ENCODE data around the gene CERS6.
A peak's percentile ranks its signal among the peaks of the same experiment; 100 is the strongest.

CERS6 gene

DNA sequence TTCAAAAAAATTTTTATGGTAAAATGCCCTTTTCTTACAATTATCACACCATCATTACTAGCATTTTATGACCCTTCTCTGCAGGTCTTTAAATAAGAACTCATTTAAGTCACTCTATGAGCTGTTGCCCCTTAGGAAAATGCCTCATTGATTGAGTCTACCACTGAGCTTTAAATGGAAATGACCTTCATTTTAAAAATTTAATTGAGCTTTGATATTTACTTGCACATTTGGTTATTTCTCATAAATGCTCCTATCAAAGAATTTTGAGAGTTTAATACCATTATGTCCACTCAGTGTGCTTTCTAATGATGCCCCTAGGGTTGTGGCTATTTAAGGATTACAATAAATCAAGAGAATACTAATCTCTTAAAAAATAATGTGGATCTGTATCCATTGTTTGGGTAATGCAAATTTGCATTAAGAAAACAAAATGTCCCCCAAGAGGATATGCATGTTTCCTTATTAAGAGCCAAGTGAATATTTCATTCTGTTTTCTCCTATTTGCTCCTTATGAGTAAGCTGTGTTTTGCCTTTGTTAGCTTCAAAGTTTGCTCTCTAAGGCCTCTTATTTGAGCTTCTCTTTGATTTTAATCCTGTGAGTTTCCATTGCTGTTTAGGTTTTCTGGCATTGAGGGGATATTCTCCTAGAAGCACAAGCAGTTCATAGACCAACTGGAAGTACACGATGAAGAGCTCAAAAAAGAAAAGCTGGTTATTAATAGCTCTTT lies 69.8 kb downstream of the CERS6 start:
- Histone ChIP-seq H3K27me3 (ENCODE audit: control insufficient read depth in 5 of 5, insufficient read depth in 4 of 5, low read length in 5 of 5) (no peaks in the 10 kb centered on the region), H3K36me3 (ENCODE audit: control insufficient read depth in 5 of 5, insufficient read depth in 5 of 5, low read length in 5 of 5) (no peaks in the 10 kb centered on the region), H3K9ac (ENCODE audit: low read length in 5 of 5) (no peak overlapping the region), H3K4me1 (ENCODE audit: control insufficient read depth in 5 of 5, insufficient read depth in 5 of 5, low read length in 5 of 5) (peaks cover 0 to 47% (median 30%) of the 10 kb centered on the region in 5 donors), H3K27ac (ENCODE audit: low read depth, low read length) (no peak overlapping the region), H3K4me3 (ENCODE audit: low read depth in 1 of 5, low read length in 5 of 5) (no peak overlapping the region), H3K9me3 (ENCODE audit: control insufficient read depth in 5 of 5, low read length in 5 of 5) (no peaks in the 10 kb centered on the region)

DNA sequence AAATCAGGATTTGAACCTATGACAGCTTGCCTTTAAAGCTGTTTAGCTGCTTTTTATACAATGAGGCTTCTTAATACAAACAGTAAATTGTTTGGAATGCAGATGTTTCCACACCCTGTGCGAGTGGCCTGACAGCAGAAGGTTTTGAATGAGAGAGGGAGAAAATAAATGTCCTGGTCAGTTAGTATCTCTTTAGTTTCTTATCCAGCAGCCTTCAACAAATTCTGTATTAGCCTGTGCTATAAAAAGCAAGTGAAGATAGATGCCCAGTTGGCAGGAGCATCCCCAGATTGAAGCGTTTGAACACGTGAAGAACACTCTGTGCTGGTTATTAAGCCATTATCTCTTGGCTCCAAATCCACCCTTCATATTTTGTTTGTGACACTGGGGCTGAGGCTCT lies 70.6 kb downstream of the CERS6 start:
- H3K27ac ChIP-seq (ENCODE audit: low read depth, low read length), result no peak overlapping the region
- H3K9ac ChIP-seq (ENCODE audit: low read length in 5 of 5), result no peak overlapping the region
- H3K36me3 ChIP-seq (ENCODE audit: control insufficient read depth in 5 of 5, insufficient read depth in 5 of 5, low read length in 5 of 5), result no peaks in the 10 kb centered on the region
- peaks cover 0 to 47% (median 26%) of the 10 kb centered on the region in 5 donors for H3K4me1 ChIP-seq (ENCODE audit: control insufficient read depth in 5 of 5, insufficient read depth in 5 of 5, low read length in 5 of 5)
- H3K27me3 ChIP-seq (ENCODE audit: control insufficient read depth in 5 of 5, insufficient read depth in 4 of 5, low read length in 5 of 5), result no peaks in the 10 kb centered on the region
- no peaks in the 10 kb centered on the region for H3K9me3 ChIP-seq (ENCODE audit: control insufficient read depth in 5 of 5, low read length in 5 of 5)
- no peak overlapping the region for H3K4me3 ChIP-seq (ENCODE audit: low read depth in 1 of 5, low read length in 5 of 5)

DNA sequence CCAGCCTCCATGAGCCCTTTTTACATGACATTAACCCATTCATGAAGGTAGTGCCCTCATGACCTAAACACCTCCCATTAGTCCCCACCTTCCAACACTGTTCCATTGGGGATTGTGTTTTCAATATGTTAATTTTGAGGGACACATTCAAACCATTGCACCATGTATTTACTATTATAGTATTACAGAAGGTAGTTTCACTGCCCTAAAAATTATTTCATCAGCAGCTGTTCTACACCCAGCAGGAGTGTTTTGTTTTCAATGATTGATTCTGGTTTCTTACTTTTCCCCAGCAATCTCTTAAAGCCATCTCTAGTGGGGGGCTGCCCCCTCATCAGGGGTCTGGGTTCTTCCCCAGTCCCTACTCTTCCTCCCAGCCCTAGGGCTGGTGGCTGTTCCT lies 71.9 kb downstream of the CERS6 start:
- no peak overlapping the region for H3K9ac ChIP-seq (ENCODE audit: low read length in 5 of 5)
- H3K4me1 ChIP-seq (ENCODE audit: control insufficient read depth in 5 of 5, insufficient read depth in 5 of 5, low read length in 5 of 5), result peaks cover 0 to 38% (median 22%) of the 10 kb centered on the region in 5 donors
- H3K36me3 ChIP-seq (ENCODE audit: control insufficient read depth in 5 of 5, insufficient read depth in 5 of 5, low read length in 5 of 5), result no peaks in the 10 kb centered on the region
- no peaks in the 10 kb centered on the region for H3K27me3 ChIP-seq (ENCODE audit: control insufficient read depth in 5 of 5, insufficient read depth in 4 of 5, low read length in 5 of 5)
- no peak overlapping the region for H3K4me3 ChIP-seq (ENCODE audit: low read depth in 1 of 5, low read length in 5 of 5)
- no peaks in the 10 kb centered on the region for H3K9me3 ChIP-seq (ENCODE audit: control insufficient read depth in 5 of 5, low read length in 5 of 5)
- H3K27ac ChIP-seq (ENCODE audit: low read depth, low read length), result no peak overlapping the region

DNA sequence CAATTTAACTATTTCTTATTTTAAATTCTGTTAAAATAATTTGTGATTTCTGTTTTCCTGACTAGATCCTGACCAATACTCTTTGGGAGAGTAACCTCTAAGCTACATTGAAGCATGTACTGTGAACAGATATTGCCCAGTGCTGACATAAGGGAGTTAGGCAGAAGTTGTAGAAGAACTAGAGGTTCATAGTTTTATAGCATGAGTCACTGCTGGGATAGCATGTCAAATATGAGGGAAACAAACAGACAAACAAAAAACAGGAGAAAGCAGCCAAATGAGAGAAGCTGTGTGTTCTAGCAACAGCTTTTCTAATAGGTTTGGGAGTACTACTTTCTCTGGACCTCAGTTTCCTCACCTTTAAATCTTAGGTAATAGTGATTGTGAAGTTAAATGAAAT lies 72.4 kb downstream of the CERS6 start:
- Histone ChIP-seq H3K27ac (ENCODE audit: low read depth, low read length) (no peak overlapping the region), H3K36me3 (ENCODE audit: control insufficient read depth in 5 of 5, insufficient read depth in 5 of 5, low read length in 5 of 5) (no peaks in the 10 kb centered on the region), H3K4me3 (ENCODE audit: low read depth in 1 of 5, low read length in 5 of 5) (no peak overlapping the region), H3K4me1 (ENCODE audit: control insufficient read depth in 5 of 5, insufficient read depth in 5 of 5, low read length in 5 of 5) (peaks cover 0 to 38% (median 22%) of the 10 kb centered on the region in 5 donors), H3K9me3 (ENCODE audit: control insufficient read depth in 5 of 5, low read length in 5 of 5) (no peaks in the 10 kb centered on the region), H3K27me3 (ENCODE audit: control insufficient read depth in 5 of 5, insufficient read depth in 4 of 5, low read length in 5 of 5) (no peaks in the 10 kb centered on the region), H3K9ac (ENCODE audit: low read length in 5 of 5) (no peak overlapping the region)

DNA sequence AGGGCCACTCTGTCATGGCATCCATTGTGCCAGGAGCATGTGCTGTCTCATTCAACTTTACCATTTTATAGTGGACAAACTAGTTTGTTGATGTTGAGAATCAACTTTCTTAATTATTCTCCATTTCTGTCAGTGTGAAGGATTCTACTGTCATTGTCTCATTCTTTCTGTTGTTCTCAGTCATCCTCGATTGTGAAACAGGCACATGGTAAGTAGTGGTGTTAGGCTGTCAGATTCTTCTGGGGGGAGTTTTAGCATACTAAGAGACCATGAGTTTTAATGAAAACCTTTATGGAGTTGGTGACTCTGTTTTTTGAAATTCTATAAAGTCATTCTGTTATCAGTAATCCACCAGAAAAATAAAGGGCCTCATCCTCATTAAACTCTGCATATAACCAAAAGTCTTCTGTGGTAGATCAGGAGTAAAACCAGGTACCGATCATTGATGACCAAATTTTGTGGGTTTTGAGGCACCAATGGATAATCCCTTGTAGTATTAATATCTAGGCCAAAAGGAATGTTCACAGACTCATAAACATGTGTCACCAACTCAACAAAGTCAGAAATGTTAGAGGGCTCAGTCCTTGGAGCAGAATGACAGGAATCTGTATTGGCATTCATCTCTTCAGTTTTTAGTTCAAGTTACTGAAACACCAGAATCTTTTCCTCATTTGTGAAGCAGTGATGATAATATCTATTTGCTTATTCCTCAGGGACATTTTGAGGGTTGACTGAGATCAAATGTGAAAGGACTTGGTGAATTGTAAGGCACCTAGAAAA lies 73.2 kb downstream of the CERS6 start:
- H3K9me3 ChIP-seq (ENCODE audit: control insufficient read depth in 5 of 5, low read length in 5 of 5), result no peaks in the 10 kb centered on the region
- no peak overlapping the region for H3K4me3 ChIP-seq (ENCODE audit: low read depth in 1 of 5, low read length in 5 of 5)
- no peak overlapping the region for H3K27ac ChIP-seq (ENCODE audit: low read depth, low read length)
- H3K9ac ChIP-seq (ENCODE audit: low read length in 5 of 5), result no peak overlapping the region
- H3K4me1 ChIP-seq (ENCODE audit: control insufficient read depth in 5 of 5, insufficient read depth in 5 of 5, low read length in 5 of 5), result peaks cover 0 to 38% (median 22%) of the 10 kb centered on the region in 5 donors
- H3K27me3 ChIP-seq (ENCODE audit: control insufficient read depth in 5 of 5, insufficient read depth in 4 of 5, low read length in 5 of 5), result no peaks in the 10 kb centered on the region
- no peaks in the 10 kb centered on the region for H3K36me3 ChIP-seq (ENCODE audit: control insufficient read depth in 5 of 5, insufficient read depth in 5 of 5, low read length in 5 of 5)

DNA sequence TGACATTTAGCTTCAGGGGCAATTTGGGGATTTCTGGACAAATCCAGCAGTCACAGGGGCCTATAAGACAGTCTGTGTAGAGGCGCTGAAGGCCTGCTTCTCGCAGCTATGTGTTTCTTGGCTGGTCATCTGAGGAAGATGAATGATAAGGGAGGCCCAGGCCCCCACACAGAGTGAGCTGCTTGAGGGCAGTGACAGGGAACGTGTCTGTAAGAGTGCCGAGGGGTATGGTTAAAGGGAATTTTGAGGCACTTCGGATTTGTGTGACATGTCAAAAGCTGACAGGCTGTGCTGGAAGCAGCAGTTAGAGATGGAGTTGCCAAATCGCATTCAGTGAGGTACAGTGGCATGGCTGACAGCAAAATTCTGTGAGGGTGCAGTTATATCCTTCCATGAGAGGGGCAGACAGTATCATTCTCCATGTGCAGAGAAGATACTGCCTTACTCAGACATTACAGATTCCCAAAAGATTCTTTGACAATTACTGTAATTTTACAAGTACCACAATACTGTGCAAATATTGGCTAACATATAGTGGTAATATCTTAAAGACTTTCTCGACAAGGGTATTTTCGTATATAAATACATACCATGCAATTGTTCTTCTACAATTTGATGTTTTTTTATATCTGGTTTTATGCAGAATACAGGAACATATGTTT lies 74.0 kb downstream of the CERS6 start:
- Histone ChIP-seq H3K4me3 (ENCODE audit: low read depth in 1 of 5, low read length in 5 of 5) (no peak overlapping the region), H3K36me3 (ENCODE audit: control insufficient read depth in 5 of 5, insufficient read depth in 5 of 5, low read length in 5 of 5) (no peaks in the 10 kb centered on the region), H3K9ac (ENCODE audit: low read length in 5 of 5) (no peak overlapping the region), H3K27ac (ENCODE audit: low read depth, low read length) (no peak overlapping the region), H3K9me3 (ENCODE audit: control insufficient read depth in 5 of 5, low read length in 5 of 5) (no peaks in the 10 kb centered on the region), H3K27me3 (ENCODE audit: control insufficient read depth in 5 of 5, insufficient read depth in 4 of 5, low read length in 5 of 5) (no peaks in the 10 kb centered on the region), H3K4me1 (ENCODE audit: control insufficient read depth in 5 of 5, insufficient read depth in 5 of 5, low read length in 5 of 5) (peaks cover 0 to 38% (median 22%) of the 10 kb centered on the region in 5 donors)

DNA sequence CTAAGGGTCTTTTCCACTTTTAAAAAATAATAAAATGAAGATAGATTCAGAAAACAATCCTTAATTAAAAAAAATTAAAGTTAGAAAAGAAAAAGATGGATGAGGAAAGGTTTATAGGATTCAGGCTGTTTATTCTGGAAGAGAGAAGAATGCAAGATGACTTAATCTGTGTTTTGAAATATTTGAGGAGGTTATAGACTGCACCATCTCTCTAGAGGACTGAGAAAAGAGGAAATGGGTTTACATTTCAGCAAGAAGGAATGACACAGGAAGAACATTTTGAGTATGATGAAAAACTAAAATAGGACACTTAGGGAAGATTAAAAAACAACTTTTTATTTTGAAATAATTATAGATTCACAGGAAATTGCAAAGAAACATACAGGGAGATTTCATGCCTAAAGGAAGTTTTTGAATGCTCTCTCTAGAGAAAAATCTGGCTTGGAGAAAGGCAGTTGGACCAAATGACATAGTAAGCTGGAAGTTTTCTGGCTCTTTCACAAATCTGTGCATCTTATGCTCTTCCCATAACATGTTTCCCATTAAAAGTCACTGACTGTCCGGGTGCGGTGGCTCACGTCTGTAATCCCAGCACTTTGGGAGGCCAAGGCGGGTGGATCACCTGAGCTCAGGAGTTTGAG lies 75.0 kb downstream of the CERS6 start:
- no peaks in the 10 kb centered on the region for H3K9me3 ChIP-seq (ENCODE audit: control insufficient read depth in 5 of 5, low read length in 5 of 5)
- H3K36me3 ChIP-seq (ENCODE audit: control insufficient read depth in 5 of 5, insufficient read depth in 5 of 5, low read length in 5 of 5), result no peaks in the 10 kb centered on the region
- H3K4me1 ChIP-seq (ENCODE audit: control insufficient read depth in 5 of 5, insufficient read depth in 5 of 5, low read length in 5 of 5), result peaks cover 0 to 37% (median 22%) of the 10 kb centered on the region in 5 donors
- no peak overlapping the region for H3K4me3 ChIP-seq (ENCODE audit: low read depth in 1 of 5, low read length in 5 of 5)
- H3K27me3 ChIP-seq (ENCODE audit: control insufficient read depth in 5 of 5, insufficient read depth in 4 of 5, low read length in 5 of 5), result no peaks in the 10 kb centered on the region
- H3K27ac ChIP-seq (ENCODE audit: low read depth, low read length), result no peak overlapping the region
- peak overlapping the region in 1 of 5 donors; percentile 14 for H3K9ac ChIP-seq (ENCODE audit: low read length in 5 of 5)

DNA sequence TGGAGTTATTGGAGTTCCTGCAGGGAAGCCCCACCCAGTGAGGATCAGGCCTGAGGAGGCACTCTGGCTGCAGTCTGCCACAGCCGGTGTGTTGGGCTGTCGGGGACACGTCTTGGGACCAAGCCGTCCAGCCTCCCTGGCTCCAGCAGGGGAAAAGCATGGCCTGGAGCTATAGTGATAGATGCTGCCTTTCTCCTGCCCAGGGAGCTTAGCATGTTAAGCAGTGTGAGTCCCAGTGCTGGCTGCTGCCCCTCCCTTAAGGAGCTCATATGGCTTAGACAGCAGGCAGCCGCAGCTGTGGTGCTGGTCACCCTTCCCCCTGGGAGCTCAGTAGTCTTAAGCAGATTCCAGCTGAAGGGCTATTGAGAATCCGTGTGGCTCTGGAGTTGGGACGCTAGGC lies 78.9 kb downstream of the CERS6 start:
- peaks cover 0 to 23% (median 14%) of the 10 kb centered on the region in 5 donors for H3K4me1 ChIP-seq (ENCODE audit: control insufficient read depth in 5 of 5, insufficient read depth in 5 of 5, low read length in 5 of 5)
- no peaks in the 10 kb centered on the region for H3K27me3 ChIP-seq (ENCODE audit: control insufficient read depth in 5 of 5, insufficient read depth in 4 of 5, low read length in 5 of 5)
- H3K9ac ChIP-seq (ENCODE audit: low read length in 5 of 5), result no peak overlapping the region
- no peak overlapping the region for H3K27ac ChIP-seq (ENCODE audit: low read depth, low read length)
- no peaks in the 10 kb centered on the region for H3K36me3 ChIP-seq (ENCODE audit: control insufficient read depth in 5 of 5, insufficient read depth in 5 of 5, low read length in 5 of 5)
- no peak overlapping the region for H3K4me3 ChIP-seq (ENCODE audit: low read depth in 1 of 5, low read length in 5 of 5)
- peaks cover 0 to 5% (median 0%) of the 10 kb centered on the region in 5 donors for H3K9me3 ChIP-seq (ENCODE audit: control insufficient read depth in 5 of 5, low read length in 5 of 5)

DNA sequence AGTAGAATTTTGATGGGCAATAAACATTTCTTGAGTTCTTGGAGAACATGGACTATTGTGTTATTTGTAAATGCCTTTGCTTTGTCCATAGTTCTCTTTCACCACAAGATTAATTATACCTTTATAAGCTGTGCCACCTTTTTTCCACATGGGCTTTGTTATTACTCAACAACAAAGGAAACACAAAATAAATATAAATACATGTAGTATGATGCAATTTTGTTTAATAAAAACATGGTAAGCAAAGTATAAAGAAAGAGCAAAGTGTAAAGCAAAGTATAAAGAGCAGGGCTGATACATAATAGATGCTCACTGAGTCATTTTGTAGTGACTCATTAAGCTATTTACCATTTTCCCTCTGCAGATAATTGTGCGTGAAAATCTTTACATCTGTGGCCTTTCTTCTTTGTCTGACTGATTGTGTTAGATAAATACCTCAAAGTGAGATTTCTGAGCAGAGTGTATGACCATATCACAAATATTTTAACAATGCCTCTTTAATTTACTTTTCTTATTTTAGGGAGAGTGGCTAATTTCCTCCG lies 80.9 kb downstream of the CERS6 start:
- Histone ChIP-seq H3K27ac (ENCODE audit: low read depth, low read length) (no peak overlapping the region), H3K4me1 (ENCODE audit: control insufficient read depth in 5 of 5, insufficient read depth in 5 of 5, low read length in 5 of 5) (peaks cover 0 to 8% (median 5%) of the 10 kb centered on the region in 5 donors), H3K9ac (ENCODE audit: low read length in 5 of 5) (no peak overlapping the region), H3K36me3 (ENCODE audit: control insufficient read depth in 5 of 5, insufficient read depth in 5 of 5, low read length in 5 of 5) (peaks cover 0 to 4% (median 0%) of the 10 kb centered on the region in 5 donors), H3K9me3 (ENCODE audit: control insufficient read depth in 5 of 5, low read length in 5 of 5) (peaks cover 0 to 11% (median 2%) of the 10 kb centered on the region in 5 donors), H3K4me3 (ENCODE audit: low read depth in 1 of 5, low read length in 5 of 5) (no peak overlapping the region), H3K27me3 (ENCODE audit: control insufficient read depth in 5 of 5, insufficient read depth in 4 of 5, low read length in 5 of 5) (no peaks in the 10 kb centered on the region)
